Stimulated activated CD4-positive, alpha-beta T cell treated with anti-CD3 and anti-CD28 coated beads, Interleukin-4, amount 100 ng/mL, for 1 hour (primary cell): ENCODE measurements around the gene PYURF.

Experiments
- DNase-seq: peaks from one replicate; pipeline ENCODE4 v3.0.0-alpha.2; 2020

PYURF gene, protein sequence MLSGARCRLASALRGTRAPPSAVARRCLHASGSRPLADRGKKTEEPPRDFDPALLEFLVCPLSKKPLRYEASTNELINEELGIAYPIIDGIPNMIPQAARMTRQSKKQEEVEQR

GRCh38 chr4:88523325-88524129, at the start of gene PYURF:
TSS of gene PYURF (minus strand) at chr4:88523776. CDS start at chr4:88523700, 76 bp downstream.
- peak; percentile 83 for DNase-seq

- DNase-seq, result no peak
Observed at GRCh38 chr4:88570001-88570400, 46.4 kb upstream of the PYURF start.

DNA sequence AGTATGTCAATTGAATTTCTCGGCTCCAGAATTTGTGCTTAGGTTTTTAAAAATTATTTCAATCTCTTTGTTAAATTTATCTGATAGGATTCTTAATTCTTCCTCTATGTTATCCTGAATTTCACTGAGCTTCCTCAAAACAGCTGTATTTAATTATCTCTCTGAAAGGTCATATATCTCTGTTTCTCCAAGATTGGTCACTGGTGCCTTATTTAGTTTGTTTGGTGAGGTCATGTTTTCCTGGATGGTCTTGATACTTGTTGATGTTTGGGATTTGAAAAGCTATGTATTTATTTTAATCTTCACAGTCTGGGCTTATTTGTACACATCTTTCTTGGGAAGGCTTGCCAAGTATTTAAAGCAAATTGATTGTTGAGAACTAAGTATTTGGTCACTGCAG, 44.0 kb upstream of the PYURF start:
- DNase-seq, result no peak

DNA sequence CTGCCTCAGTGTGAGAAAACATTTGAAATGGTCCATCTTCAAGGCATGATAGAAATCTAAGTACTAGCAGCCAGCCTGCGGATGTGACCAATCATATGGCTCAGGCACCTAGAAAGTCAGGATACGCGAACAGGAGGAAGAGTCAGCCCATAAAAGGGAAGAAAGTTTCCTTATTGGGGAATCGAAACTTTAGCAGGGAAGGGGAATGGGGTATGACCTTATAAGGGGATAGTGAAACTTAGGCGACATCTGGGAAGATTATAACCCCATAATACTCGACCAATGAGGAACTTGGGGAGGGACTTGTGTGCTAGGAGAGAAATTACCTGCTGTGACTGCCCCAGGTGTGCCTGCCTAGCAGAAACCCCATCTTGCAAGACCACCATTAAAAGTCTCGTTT, 26.2 kb upstream of the PYURF start:
- no peak for DNase-seq

DNA sequence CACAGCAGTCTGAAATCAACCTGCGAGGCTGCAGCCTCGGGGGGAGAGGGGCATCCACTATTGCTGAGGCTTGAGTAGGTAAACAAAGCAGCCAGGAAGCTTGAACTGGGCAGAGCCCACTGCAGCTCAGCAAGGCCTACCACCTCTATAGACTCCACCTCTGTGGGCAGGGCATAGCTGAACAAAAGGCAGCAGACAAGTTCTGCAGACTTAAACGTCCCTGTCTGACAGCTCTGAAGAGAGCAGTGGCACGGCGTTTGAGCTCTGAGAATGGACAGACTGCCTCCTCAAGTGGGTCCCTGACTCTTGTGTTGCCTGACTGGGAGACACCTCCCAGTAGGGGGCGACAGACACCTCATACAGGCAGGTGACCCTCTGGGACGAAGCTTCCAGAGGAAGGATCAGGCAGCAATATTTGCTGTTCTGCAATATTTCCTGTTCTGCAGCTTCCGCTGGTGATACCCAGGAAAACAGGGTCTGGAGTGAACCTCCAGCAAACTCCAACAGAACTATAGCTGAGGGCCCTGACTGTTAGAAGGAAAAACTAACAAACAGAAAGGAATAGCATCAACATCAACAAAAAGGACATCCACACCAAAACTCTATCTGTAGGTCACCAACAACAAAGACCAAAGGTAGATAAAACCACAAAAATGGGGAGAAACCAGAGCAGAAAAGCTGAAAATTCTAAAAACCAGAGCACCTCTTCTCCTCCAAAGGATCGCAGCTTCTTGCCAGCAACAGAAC, 15.9 kb upstream of the PYURF start:
- peak; percentile 74 for DNase-seq

- no peak for DNase-seq
Observed at GRCh38 chr4:88537709-88538108, 14.1 kb upstream of the PYURF start.

DNA sequence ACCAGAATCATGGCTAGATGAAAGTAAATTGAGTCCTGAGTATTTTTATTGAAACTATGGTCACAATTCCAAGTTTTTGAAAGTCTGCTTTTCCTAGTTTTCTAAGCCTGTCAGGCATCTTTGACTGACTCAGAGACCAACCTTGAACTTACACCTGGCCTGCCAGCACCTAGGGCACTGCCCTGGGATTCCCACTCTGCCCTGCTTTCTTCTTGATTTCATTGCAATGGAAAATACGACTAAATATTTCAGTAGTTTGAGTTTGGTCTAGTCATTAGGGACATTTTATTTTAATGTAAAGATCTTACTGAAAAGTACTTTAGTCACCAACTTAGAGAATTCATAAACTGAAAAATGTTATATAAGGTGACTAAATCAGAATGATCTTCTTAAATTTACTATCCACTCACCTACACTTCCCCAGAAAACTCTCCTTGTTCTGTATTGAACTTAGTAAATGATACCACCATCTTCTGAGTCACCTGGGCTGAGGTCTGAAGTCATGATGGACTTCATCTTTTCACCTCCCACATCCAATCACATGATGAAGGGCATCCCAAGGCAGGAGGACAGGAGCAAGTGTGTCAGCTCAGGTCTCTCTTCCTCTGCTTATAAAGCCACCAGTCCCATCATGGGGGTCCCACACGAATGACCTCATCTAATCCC, 11.6 kb upstream of the PYURF start:
- no peak for DNase-seq

GRCh38 chr4:88533937-88534750, 10.6 kb upstream of the PYURF start:
- DNase-seq, result no peak

DNA sequence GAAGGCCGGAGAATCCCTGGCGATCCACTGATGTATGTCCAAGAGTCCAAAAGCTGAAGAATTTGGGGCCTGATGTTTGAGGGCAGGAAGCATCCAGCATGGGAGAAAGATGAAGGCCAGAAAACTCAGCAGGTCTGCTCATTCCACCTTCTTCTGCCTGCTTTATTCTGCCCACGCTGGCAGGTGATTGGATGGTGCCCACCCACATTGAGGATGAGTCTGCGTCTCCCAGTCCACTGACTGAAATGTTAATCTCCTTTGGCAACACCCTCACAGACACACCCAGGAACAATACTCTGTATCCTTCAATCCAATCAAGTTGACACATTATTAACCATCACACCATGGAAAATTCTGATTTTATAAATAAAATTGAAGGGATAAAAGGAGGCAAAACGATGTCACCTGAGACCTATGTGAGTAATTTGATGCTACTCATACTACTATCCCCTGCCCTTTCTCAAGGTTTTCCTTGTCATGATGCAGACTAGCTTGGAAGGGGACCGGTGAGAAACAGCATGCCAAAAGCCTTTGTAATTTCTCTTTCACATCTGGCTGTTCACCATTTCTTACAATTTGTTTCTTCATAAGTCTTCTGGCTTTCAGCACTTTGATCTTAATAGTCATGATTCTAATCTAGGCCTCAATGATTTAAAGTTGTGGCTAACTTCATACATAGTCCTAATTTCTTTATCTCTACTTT, 9.7 kb upstream of the PYURF start:
- DNase-seq, result no peak

DNA sequence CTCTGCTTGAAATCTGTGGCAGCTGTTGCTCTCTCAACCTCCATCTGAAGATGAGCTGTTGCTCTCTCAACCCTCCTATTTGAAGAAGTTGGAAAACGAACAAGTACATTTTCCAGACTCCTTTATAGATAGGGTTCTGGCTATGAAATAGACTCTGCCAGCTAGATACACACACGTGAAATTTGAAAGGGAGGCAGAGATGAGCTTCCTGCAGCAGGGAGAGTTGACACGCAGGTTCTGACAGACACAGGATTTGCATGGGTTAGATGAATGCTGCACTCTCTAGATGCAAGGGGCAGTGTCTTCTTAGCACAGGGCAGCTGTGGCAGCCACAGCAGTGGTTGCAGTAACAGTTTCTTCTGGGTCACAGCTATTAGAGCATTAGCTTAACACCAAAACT, 8.0 kb upstream of the PYURF start:
- DNase-seq, result no peak

GRCh38 chr4:88528861-88529260, 5.3 kb upstream of the PYURF start:
- DNase-seq, result no peak

DNA sequence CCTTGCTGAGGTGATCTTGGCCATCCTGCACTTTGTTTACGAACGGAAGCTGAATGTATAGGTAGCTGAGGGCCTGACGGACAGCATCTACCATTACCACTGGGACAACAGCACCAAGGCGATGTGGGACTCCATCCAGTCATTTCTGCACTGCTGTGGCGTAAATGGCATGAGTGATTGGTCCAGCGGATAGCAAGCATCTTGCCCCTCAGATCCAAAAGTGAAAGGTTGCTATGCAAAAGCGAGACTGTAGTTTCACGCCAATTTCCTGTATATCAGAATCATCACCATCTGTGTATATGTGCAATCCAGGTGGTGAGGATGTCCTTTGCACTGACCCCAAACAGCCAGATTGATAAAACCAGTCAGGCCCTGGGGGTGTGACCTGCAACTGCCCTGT, 4.2 kb upstream of the PYURF start:
- DNase-seq, result no peak

- DNase-seq, result no peak
Observed at GRCh38 chr4:88526221-88526815, 2.7 kb upstream of the PYURF start.

- no peak for DNase-seq
Observed at GRCh38 chr4:88524171-88524570, 595 bp upstream of the PYURF start.

- DNase-seq, result peak; percentile 52
Observed at GRCh38 chr4:88522702-88523324, 763 bp downstream of the PYURF start.

DNA sequence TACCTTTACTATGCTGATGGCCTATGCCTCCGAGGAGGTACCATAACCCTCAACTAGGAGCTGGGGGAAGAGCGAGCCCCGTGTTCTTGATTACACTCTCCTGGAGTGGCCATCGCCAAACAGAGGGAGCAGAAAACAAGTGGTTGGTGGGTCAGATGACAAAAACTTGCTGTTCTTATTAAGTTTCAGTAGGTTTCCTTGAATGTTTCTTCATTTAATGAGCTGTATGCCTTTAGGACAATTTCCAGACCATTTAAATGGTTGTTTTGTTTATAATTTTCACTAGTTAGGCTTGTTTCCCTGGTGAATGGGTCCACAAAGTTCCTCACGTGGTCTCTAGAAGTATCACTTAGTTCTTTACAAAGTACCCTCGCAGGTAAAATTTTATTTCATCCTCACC, 4.7 kb downstream of the PYURF start:
- DNase-seq, result no peak

DNA sequence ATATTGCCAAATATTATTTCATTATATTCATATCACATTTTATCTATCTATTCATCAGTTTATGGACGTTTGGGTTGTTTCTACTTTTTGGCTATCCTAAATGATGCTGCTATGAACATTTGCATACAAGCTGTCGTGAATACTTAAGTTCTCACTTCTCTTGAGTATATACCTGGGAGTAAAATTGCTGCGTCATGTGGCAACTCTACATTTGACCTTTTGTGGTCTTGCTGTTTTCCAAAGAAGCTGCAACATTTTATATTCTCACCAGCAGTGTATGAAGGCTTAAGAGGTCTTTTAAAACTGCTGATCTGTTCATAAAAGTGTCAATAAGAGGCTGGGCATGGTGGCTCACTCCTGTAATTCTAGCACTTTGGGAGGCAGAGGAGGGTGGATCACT, 5.8 kb downstream of the PYURF start:
- DNase-seq, result no peak

GRCh38 chr4:88516746-88517145, 6.8 kb downstream of the PYURF start:
- no peak for DNase-seq

DNA sequence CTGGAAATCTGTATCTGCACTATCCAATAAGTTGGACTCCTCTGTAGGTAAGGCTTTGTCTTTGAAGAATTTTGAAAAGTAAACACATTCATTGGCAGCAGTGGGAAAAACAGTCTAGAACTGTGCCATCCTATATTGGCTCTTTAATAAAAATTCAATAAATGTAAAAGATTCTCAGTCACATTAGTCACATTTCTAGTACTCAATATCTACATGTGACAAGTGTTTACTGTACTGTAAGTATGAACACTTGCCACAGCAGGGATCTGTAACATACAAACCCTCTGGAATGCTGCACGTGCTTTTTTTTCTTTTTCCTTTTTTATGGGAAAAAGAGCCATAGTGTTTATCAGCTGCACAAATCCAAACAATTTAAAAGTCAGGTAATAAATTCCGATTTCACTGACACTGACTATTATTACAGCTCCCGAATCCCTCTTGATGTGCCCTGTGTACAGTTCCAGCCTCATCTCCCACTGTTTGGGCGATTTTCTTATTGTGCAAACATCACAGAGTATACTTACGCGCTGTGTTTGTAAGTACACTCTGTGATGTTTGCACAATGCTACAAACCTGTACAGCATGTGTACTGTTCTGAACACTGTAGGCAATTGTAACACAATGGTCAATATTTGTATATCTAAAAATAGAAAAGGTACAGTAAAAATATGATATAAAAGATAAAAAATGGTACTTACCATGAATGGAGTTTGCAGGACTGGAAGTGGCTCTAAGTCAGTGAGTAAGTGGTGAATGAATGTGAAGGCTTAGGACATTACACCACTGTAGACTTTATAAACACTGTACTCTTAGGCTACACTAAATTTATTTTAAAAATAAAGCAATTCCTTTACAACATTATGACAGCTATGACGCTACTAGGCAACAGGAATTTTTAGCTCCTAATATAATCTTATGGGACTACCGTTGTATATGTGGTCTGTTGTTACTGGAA, 8.7 kb downstream of the PYURF start:
- DNase-seq, result no peak

- no peak for DNase-seq
Observed at GRCh38 chr4:88511236-88511635, 12.3 kb downstream of the PYURF start.
